Measurements from ENCODE around the gene HORMAD2.
"Not testable (repeated sequence)": the region's sequence is repeated elsewhere in the genome, so short reads cannot be mapped to it uniquely, and the experiment has no call there.

DNA sequence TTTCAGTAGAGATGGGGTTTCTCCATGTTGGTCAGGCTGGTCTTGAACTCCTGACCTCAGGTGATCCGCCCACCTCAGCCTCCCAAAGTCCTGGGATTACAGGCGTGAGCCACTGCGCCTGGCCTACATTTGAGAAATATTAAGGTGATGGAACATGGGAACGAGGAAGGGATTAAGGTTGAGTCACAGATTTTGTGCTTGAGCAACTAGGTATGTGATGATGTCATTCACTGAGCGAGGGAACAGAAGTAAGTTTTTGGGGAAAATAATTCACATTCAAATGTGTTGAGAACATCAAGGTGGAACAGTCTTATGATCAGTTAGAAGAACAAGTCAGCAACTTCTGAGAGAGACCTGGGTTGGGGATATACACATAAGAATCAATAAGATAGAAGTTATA lies 6.8 kb downstream of the HORMAD2 start:
- TF ChIP-seq EZH2 (IDR thresholded peaks at IDR 0.05; ENCODE audit: borderline replicate concordance, low read depth, low read length, severe bottlenecking): not testable (repeated sequence)
- TF ChIP-seq, protein P1, sequence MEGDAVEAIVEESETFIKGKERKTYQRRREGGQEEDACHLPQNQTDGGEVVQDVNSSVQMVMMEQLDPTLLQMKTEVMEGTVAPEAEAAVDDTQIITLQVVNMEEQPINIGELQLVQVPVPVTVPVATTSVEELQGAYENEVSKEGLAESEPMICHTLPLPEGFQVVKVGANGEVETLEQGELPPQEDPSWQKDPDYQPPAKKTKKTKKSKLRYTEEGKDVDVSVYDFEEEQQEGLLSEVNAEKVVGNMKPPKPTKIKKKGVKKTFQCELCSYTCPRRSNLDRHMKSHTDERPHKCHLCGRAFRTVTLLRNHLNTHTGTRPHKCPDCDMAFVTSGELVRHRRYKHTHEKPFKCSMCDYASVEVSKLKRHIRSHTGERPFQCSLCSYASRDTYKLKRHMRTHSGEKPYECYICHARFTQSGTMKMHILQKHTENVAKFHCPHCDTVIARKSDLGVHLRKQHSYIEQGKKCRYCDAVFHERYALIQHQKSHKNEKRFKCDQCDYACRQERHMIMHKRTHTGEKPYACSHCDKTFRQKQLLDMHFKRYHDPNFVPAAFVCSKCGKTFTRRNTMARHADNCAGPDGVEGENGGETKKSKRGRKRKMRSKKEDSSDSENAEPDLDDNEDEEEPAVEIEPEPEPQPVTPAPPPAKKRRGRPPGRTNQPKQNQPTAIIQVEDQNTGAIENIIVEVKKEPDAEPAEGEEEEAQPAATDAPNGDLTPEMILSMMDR (IDR thresholded peaks at IDR 0.05; ENCODE audit: borderline replicate concordance, extremely low read depth, low read length, poor library complexity, severe bottlenecking): not testable (repeated sequence)

Data from DND-41 (cell line).